HFFc6 (cell line): ENCODE measurements around the gene TXNDC12. TPM values are rescaled to one million over a fixed set of nuclear protein-coding genes. Genes with fewer than 3 reads are reported as not detected.

ENCODE experiments used
- DNase-seq: peaks from one replicate; pipeline ENCODE4 v3.0.0-alpha.2; 2018
- H3K27ac Mint-ChIP-seq: 2 replicates; pipeline ENCODE4 v1.8.0; 2020; ENCODE audit warnings: mild to moderate bottlenecking, mixed read lengths
- H3K27me3 Mint-ChIP-seq: 2 replicates; pipeline ENCODE4 v1.8.0; 2021; ENCODE audit warnings: mild to moderate bottlenecking, moderate library complexity, mixed read lengths; ENCODE audit not compliant: insufficient read depth
- H3K36me3 Mint-ChIP-seq: 2 replicates; pipeline ENCODE4 v1.8.0; 2021; ENCODE audit warnings: low read depth, mixed read lengths
- H3K4me1 Mint-ChIP-seq: 2 replicates; pipeline ENCODE4 v1.8.0; 2020; ENCODE audit warnings: low read depth, mixed read lengths
- H3K4me3 Mint-ChIP-seq: 2 replicates; pipeline ENCODE4 v1.8.0; 2020; ENCODE audit warnings: mild to moderate bottlenecking, moderate library complexity, mixed read lengths
- H3K9me3 Mint-ChIP-seq: 2 replicates; pipeline ENCODE4 v1.8.0; 2020; ENCODE audit warnings: mild to moderate bottlenecking, mixed read lengths
- CTCF ChIP-seq: fragments of 200-600 bp; sonication (generic); IDR thresholded peaks from 2 replicates; pipeline ENCODE4 v1.5.0; 2021; ENCODE audit warnings: antibody characterized with exemption, mild to moderate bottlenecking
- total RNA-seq, 6 experiments: library from RNA; stranded (reverse); fragmentation: NEBNext Ultra II Directional; extraction: Animal tissue kit (Norgen Biotek cat#: 25700); gene quantifications; 2 replicates in 1 of 6; 3 replicates in 5 of 6; pipeline ENCODE4 v1.2.3, GENCODE V29; 2021

TXNDC12 gene
- total RNA-seq, 6 experiments from 2014 or later, result 61.4 to 72.0 (median 68.7) TPM

DNA sequence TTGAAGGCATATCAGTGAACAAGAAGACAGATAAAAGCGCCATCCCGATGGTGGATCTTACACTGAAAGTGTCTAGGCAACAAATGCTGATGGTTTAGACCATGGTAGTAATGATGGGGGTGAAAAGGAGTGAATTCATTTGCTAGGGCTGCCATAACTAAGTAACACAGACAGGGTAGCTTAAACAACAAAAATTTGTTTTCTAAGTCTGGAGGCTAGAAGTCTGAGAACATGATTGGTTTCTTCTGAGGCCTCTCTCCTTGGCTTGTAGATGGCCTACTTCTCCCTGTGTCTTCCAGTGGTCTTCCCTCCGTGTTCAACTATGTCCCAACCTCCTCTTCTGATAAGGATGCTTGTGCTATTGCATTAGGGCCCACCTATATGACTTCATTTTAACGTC, 51.1 kb downstream of the TXNDC12 start:
- no peak overlapping the region for H3K27ac Mint-ChIP-seq
- no peak for TF ChIP-seq CTCF
- H3K9me3 Mint-ChIP-seq, result no peaks in the 10 kb centered on the region
- no peaks in the 10 kb centered on the region for H3K27me3 Mint-ChIP-seq
- DNase-seq, result no peak
- H3K36me3 Mint-ChIP-seq, result no peaks in the 10 kb centered on the region
- H3K4me3 Mint-ChIP-seq, result no peak overlapping the region
- H3K4me1 Mint-ChIP-seq, result peaks cover 51% of the 10 kb centered on the region

- no peaks in the 10 kb centered on the region for H3K36me3 Mint-ChIP-seq
- peak overlapping the region; percentile 22; the same call in 1 of the 2 replicates for H3K27ac Mint-ChIP-seq
- H3K4me3 Mint-ChIP-seq, result no peak overlapping the region
- DNase-seq, result peak; percentile 88
- no peaks in the 10 kb centered on the region for H3K9me3 Mint-ChIP-seq
- no peaks in the 10 kb centered on the region for H3K27me3 Mint-ChIP-seq
- peaks cover 53% of the 10 kb centered on the region for H3K4me1 Mint-ChIP-seq
- peak; percentile 97 for TF ChIP-seq CTCF
Observed at GRCh38 chr1:52002038-52002917, 52.7 kb downstream of the TXNDC12 start.

DNA sequence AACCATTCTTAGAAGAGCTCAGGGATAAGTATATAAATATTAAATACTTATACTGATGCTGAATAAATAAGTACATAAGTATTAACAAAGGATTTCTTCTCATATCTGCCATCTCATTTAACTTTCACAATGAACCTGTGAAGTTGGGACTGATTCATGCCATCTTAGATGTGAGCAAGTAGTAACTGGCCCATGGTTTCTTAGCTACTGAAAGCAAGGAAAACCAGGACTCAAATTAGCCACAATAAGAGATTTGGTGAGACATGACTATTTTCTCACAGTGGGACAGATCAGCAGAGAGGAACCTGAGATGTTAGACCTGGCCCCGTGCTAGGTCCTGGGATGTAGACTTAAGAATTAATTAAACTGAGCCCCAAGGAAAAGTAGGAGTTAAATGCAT, 56.3 kb downstream of the TXNDC12 start:
- DNase-seq, result no peak
- no peak for TF ChIP-seq CTCF
- H3K4me1 Mint-ChIP-seq, result peaks cover 27% of the 10 kb centered on the region; the same call in 1 of the 2 replicates
- no peaks in the 10 kb centered on the region for H3K36me3 Mint-ChIP-seq
- H3K27ac Mint-ChIP-seq, result no peak overlapping the region
- no peak overlapping the region for H3K4me3 Mint-ChIP-seq
- H3K9me3 Mint-ChIP-seq, result no peaks in the 10 kb centered on the region
- no peaks in the 10 kb centered on the region; the same call in none of the 2 replicates for H3K27me3 Mint-ChIP-seq

DNA sequence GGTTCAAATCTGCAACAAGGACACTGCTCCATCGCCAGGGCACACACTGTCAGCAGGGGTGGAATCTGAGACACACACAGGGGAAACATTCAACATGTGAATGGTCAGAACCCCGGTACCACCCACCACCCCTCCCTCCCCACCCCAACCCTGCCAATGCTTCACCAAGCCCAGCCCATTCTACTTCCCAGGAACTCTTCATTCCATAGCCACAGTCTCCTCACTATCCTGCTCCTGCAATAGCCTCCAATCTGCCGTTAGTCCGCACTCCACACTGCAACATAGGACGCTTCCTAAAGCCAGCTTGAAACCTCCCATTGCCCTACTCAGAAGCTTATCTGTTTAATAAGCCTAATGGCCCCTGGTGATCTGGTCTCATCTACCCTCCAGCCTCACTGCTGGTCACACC, 57.0 kb downstream of the TXNDC12 start:
- H3K27ac Mint-ChIP-seq, result no peak overlapping the region
- H3K27me3 Mint-ChIP-seq, result no peaks in the 10 kb centered on the region; the same call in none of the 2 replicates
- no peaks in the 10 kb centered on the region for H3K9me3 Mint-ChIP-seq
- H3K4me3 Mint-ChIP-seq, result no peak overlapping the region
- DNase-seq, result no peak
- no peak for TF ChIP-seq CTCF
- peaks cover 25% of the 10 kb centered on the region; the same call in 1 of the 2 replicates for H3K4me1 Mint-ChIP-seq
- no peaks in the 10 kb centered on the region for H3K36me3 Mint-ChIP-seq

GRCh38 chr1:51990478-51990965, 64.5 kb downstream of the TXNDC12 start, which contains the start of gene RAB3B:
TSS of gene RAB3B (minus strand) at chr1:51990700. CDS start at chr1:51977117, 13,583 bp downstream.
- peak within 1 kb of the TSS; percentile 89 for H3K4me3 Mint-ChIP-seq
- peaks cover 40% of the 10 kb centered on the region for H3K4me1 Mint-ChIP-seq
- no peaks in the 10 kb centered on the region for H3K9me3 Mint-ChIP-seq
- peaks cover 6% of the 10 kb centered on the region for H3K27me3 Mint-ChIP-seq
- peak; percentile 52 for DNase-seq
- H3K27ac Mint-ChIP-seq, result peak within 1 kb of the TSS; percentile 61
- TF ChIP-seq CTCF, result no peak; the same call in 1 of the 2 replicates
- H3K36me3 Mint-ChIP-seq, result peaks cover 26% of the 10 kb centered on the region
